Measurements from ENCODE around the gene LUZP4. TPM values are rescaled to one million over a fixed set of nuclear protein-coding genes. Genes with fewer than 3 reads are reported as not detected.

Gene LUZP4
- total RNA-seq, 4 donors from 2014 or later = not detected

DNA sequence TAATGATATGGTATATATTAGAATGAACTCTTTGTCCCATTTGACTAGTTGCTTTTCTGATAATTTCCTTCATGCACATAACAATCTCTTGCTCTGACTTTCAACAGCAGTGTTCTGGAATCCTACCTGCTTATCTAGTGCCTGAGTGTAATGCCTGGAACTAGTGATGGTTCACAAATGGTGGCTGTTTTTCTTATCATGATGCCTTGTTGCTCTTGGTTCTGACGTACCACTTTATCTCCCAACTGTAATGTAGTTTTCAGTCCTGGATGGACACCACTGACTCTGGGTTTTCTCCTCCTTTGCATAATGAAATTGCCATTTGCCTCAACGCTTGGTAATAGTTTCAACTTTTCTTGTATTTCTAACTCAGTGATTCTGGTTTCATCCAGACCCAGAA is 25.5 kb upstream of the LUZP4 start:
- DNase-seq (ENCODE audit: low spot score) (no peak), ATAC-seq (ENCODE audit: low FRiP score) (no peak)
- TF ChIP-seq, protein P1, sequence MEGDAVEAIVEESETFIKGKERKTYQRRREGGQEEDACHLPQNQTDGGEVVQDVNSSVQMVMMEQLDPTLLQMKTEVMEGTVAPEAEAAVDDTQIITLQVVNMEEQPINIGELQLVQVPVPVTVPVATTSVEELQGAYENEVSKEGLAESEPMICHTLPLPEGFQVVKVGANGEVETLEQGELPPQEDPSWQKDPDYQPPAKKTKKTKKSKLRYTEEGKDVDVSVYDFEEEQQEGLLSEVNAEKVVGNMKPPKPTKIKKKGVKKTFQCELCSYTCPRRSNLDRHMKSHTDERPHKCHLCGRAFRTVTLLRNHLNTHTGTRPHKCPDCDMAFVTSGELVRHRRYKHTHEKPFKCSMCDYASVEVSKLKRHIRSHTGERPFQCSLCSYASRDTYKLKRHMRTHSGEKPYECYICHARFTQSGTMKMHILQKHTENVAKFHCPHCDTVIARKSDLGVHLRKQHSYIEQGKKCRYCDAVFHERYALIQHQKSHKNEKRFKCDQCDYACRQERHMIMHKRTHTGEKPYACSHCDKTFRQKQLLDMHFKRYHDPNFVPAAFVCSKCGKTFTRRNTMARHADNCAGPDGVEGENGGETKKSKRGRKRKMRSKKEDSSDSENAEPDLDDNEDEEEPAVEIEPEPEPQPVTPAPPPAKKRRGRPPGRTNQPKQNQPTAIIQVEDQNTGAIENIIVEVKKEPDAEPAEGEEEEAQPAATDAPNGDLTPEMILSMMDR (IDR thresholded peaks at IDR 0.05) = no peak

DNA sequence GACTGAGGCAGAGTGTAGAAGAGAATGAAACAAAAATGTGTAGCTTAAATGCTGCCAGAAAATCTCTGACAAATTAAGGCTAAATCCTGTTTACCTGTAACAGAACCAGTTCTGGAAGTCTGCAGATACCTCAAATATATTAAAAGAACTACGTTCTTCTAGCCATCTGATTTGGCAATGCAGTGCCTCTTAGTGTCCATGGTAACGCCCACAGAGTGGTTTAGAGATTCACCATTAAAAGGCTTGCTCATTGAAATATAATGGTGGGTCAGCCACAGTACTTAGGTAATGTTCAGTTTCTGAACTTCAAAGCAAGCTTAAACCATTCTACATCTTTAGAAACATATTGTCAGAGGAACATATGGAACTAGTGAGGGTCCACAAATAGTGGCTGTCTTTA is 23.2 kb upstream of the LUZP4 start:
- no peak for ATAC-seq (ENCODE audit: low FRiP score)
- no peak for DNase-seq (ENCODE audit: low spot score)
- TF ChIP-seq, protein P1 (IDR thresholded peaks at IDR 0.05) = no peak

DNA sequence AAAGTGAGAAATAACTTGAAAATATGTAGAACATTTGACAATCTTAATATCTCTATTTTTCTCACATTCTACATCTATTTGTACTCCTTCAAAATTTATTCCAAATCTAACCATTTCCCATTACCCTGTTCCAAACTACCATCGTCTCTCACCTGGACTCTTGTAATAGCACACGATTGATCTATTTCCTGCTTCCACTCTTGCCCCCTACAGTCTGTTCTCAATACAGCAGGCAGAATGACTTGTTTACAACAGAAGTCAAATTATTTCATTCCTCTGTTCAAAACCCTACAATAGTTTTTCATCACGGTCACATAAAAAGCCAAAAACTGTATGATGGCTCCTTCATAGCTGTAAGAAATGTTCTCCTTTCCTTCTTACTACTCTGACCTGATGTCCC is 21.1 kb upstream of the LUZP4 start:
- DNase-seq (ENCODE audit: low spot score) (no peak), ATAC-seq (ENCODE audit: low FRiP score) (no peak)
- TF ChIP-seq, protein P1 (IDR thresholded peaks at IDR 0.05) = no peak

DNA sequence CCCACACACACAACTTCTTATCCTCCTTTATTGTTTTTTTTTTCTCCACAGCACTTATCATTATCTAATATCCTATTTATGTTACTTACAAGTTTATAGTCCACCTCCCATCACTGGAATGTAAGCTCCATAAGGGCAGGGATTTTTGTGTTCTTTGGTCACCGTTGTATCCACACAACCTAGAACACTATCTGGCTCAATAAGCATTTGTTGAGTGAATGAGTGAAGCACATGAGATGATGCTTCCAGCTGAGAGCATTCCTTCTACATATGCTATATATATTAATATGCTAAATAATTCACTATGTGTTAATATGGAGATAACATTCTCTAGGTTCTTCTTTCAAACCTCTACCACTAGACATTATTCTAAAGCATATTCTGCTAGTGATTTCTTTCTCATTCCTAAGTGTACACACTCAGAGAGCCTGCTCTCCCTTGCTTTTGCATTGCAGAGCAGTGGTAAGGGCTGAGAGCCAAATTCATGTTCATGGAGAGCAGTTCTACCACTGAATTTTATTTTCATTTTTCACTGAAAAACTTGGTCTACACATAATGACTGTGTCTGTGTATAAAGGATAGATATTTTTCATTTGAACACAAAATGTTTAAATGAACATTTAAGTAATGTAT is 20.3 kb upstream of the LUZP4 start:
- no peak for DNase-seq (ENCODE audit: low spot score)
- TF ChIP-seq, protein P1 (IDR thresholded peaks at IDR 0.05) = no peak
- ATAC-seq (ENCODE audit: low FRiP score) = no peak

DNA sequence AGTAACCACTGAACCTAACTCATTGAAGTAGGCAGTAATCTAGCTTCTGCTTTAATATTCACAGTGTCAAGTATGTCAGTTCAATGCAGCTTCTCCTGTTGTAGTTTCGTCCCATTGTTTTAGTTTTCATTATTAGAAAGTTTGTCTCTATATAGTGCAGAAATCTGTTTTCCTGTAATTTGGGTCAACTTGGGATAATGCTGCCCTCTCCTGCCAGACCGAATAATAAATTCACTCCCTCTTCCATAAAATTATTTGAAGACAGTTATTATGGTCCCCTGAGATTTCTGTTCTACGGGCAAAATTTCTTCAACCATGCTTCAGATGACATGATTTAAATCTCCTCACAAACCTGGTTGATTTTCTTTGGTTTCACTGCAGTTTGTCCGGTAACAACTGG is 4.6 kb upstream of the LUZP4 start:
- no peak for DNase-seq (ENCODE audit: low spot score)
- no peak for ATAC-seq (ENCODE audit: low FRiP score)
- TF ChIP-seq, protein P1 (IDR thresholded peaks at IDR 0.05) = no peak

DNA sequence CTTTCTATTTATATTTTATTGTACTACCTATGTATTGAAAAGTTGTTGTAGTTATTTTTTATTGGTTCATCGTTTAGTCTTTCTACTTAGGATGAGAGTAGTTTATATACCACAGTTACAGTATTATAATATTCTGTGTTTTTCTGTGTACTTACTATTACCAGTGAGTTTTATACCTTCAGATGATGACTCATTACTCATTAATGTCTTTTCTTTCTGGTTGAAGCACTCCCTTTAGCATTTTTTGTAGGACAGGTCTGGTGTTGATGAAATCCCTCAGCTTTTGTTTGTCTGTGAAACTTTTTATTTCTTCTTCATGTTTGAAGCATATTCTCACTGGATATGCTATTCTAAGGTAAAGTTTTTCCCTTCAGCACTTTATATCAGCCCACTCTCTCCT is 7.7 kb downstream of the LUZP4 start:
- TF ChIP-seq, protein P1 (IDR thresholded peaks at IDR 0.05) = no peak
- ATAC-seq (ENCODE audit: low FRiP score) (no peak), DNase-seq (ENCODE audit: low spot score) (no peak)

DNA sequence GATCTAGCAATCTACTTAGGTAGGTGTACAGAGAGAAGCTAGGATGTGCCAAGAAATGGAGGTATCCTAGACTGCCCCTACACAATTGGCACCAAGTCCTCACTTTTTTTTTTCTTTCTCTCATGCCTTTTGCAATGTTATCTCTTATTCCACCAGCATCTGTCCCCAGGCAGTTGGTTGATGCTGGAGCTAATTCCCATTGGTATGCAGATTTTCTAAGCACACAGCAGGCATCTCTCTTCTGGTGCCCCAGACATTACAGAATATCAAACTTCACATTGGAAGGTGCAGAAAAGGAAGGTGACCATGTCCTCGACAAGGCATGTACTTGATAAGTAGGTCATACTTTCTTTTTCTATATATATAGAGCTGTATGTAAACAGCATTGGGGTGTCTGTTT is 21.6 kb downstream of the LUZP4 start:
- ATAC-seq (ENCODE audit: low FRiP score) (no peak), DNase-seq (ENCODE audit: low spot score) (no peak)
- TF ChIP-seq, protein P1 (IDR thresholded peaks at IDR 0.05) = no peak
